Osteocyte (in vitro differentiated cells): Measurements from ENCODE around the gene CACNG4. TPM values are rescaled to one million over a fixed set of nuclear protein-coding genes. Genes with fewer than 3 reads are reported as not detected.

Source experiments
- DNase-seq: peaks from one replicate; pipeline ENCODE4 v3.0.0; 2021; ENCODE audit warnings: mixed read lengths; ENCODE audit not compliant: unreplicated experiment; ENCODE audit errors: extremely low spot score
- H3K27ac Mint-ChIP-seq: one replicate; pipeline ENCODE4 v1.8.0; 2021; ENCODE audit warnings: mild to moderate bottlenecking, mixed read lengths; ENCODE audit not compliant: unreplicated experiment
- H3K27me3 Mint-ChIP-seq: one replicate; pipeline ENCODE4 v1.8.0; 2021; ENCODE audit warnings: mixed read lengths; ENCODE audit not compliant: unreplicated experiment
- H3K36me3 Mint-ChIP-seq: one replicate; pipeline ENCODE4 v1.8.0; 2021; ENCODE audit warnings: mixed read lengths; ENCODE audit not compliant: unreplicated experiment
- H3K4me1 Mint-ChIP-seq: one replicate; pipeline ENCODE4 v1.8.0; 2021; ENCODE audit warnings: mixed read lengths; ENCODE audit not compliant: unreplicated experiment
- H3K4me3 Mint-ChIP-seq: one replicate; pipeline ENCODE4 v1.8.0; 2021; ENCODE audit warnings: mild to moderate bottlenecking, moderate library complexity, mixed read lengths; ENCODE audit not compliant: unreplicated experiment
- H3K9me3 Mint-ChIP-seq: one replicate; pipeline ENCODE4 v1.8.0; 2021; ENCODE audit warnings: mixed read lengths; ENCODE audit not compliant: unreplicated experiment
- total RNA-seq: library from RNA; stranded (reverse); gene quantifications from 2 replicates; pipeline ENCODE4 v1.2.1, GENCODE V29; 2021
- TF ChIP-seq, protein P1 (sequence below): fragments of 200-600 bp; sonication (generic); IDR thresholded peaks from 2 replicates; pipeline ENCODE4 v1.5.0; 2021; ENCODE audit warnings: antibody characterized with exemption, mild to moderate bottlenecking, moderate library complexity

Gene CACNG4
- total RNA-seq, 1 donor from 2014 or later, result 5.6 TPM

DNA sequence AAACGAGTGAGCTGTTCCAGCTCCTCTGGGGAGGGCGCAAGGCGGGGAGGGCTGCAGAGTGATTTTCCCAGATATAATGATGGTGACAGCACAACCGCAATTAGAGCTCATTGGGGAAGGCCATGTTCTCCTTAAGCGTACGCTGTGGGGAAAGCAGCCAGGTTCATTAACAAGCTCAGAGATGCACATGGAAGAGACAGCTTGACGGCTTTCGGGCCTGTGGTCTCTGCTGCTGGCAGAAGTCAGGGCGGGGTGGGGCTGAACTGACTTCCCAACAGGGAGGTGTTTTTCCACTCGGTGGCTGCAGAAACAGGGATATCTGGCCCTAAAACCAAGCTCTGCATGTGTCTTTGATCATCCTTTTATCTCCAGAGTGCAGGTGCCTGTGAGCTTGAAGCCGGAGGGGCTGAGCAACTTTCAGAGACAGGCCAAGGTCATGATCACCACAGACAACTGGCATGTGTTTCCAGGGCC, 55.8 kb downstream of the CACNG4 start:
- no peak overlapping the region for H3K4me3 Mint-ChIP-seq
- DNase-seq, result no peak

DNA sequence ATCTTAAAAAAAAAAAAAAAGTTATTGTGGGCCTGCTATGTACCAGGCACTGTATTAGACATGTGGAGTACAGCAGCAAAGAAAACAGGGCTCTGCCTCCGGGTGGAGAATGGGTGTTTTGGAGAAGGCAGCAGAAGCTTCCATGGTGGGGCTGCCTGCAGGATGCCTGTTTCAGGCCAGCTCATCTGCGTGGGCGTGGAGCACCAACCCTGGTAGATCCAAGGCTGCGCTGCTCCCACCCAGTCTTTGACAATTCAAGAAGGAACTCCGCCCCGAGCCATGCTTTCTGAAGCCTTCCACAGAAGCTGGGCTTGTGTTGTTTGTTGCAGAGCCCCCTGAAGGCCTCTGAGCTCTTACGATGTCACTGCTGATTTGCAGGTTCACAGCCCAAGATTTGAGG, 56.7 kb downstream of the CACNG4 start:
- Mint-ChIP-seq H3K9me3 (no peaks in the 10 kb centered on the region), H3K4me1 (peaks cover 7% of the 10 kb centered on the region), H3K27me3 (no peaks in the 10 kb centered on the region), H3K36me3 (no peaks in the 10 kb centered on the region), H3K4me3 (no peak overlapping the region), H3K27ac (no peak overlapping the region)
- TF ChIP-seq, protein P1, sequence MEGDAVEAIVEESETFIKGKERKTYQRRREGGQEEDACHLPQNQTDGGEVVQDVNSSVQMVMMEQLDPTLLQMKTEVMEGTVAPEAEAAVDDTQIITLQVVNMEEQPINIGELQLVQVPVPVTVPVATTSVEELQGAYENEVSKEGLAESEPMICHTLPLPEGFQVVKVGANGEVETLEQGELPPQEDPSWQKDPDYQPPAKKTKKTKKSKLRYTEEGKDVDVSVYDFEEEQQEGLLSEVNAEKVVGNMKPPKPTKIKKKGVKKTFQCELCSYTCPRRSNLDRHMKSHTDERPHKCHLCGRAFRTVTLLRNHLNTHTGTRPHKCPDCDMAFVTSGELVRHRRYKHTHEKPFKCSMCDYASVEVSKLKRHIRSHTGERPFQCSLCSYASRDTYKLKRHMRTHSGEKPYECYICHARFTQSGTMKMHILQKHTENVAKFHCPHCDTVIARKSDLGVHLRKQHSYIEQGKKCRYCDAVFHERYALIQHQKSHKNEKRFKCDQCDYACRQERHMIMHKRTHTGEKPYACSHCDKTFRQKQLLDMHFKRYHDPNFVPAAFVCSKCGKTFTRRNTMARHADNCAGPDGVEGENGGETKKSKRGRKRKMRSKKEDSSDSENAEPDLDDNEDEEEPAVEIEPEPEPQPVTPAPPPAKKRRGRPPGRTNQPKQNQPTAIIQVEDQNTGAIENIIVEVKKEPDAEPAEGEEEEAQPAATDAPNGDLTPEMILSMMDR, result no peak
- DNase-seq, result no peak

More for the DNA sequence above, 55.8 kb downstream of the CACNG4 start:
- H3K27ac Mint-ChIP-seq, result no peak overlapping the region
- H3K9me3 Mint-ChIP-seq, result no peaks in the 10 kb centered on the region
- TF ChIP-seq, protein P1, result no peak
- peaks cover 7% of the 10 kb centered on the region for H3K4me1 Mint-ChIP-seq
- H3K27me3 Mint-ChIP-seq, result no peaks in the 10 kb centered on the region
- no peaks in the 10 kb centered on the region for H3K36me3 Mint-ChIP-seq

DNA sequence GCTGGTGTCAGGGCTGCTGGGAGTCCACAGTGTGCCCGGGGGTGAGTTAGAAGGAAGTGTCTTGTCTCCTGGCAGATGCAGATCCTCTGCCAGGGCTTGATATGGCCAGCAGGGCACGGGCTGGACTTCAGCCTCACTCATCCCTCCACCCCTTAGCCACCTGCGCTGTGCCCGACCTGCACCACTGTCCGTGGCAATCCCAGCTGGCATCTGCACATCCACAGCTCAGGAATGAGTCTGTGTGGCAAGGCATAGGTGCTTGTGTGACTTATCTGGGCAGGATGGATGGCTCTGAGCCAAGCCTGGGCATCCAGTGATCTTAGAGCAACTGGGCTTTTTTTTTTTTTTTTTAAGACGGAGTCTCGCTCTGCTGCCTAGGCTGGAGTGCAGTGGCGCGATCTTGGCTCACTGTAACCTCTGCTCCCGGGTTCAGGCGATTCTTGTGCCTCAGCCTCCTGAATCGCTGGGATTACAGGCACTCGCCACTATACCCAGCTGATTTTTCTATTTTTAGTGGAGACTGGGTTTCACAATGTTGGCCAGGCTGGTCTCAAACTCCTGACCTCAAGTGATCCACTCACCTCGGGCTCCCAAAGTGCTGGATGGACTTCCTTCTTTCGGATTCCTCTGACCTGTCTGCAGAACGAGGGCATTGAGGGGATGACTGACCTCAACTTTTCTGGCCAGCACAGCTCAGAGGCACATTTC, 57.4 kb downstream of the CACNG4 start:
- TF ChIP-seq, protein P1, result no peak
- DNase-seq, result no peak
- Mint-ChIP-seq H3K27me3 (no peaks in the 10 kb centered on the region), H3K9me3 (no peaks in the 10 kb centered on the region), H3K36me3 (no peaks in the 10 kb centered on the region), H3K4me3 (no peak overlapping the region), H3K27ac (no peak overlapping the region), H3K4me1 (peaks cover 7% of the 10 kb centered on the region)

DNA sequence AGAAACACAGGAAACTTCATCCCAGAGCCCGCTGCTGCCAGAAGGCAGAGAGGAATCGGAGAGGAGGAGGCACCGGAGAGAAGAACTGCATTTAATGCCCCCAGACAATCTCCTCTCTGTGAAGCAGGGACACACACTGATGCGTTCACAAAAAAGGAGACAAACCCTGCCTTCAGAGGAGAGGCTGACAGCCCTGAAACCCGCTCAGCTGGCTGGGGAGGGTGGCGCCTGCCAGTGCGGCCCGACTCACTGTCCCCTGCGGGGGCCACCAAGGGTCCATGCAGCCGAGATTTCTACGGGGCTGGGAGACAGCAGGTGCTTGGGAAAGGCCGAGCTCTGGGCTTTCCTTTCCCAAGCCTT, 57.9 kb downstream of the CACNG4 start:
- Mint-ChIP-seq H3K27ac (no peak overlapping the region), H3K9me3 (no peaks in the 10 kb centered on the region), H3K4me3 (no peak overlapping the region), H3K27me3 (no peaks in the 10 kb centered on the region), H3K36me3 (no peaks in the 10 kb centered on the region), H3K4me1 (peaks cover 7% of the 10 kb centered on the region)
- no peak for DNase-seq
- TF ChIP-seq, protein P1, result no peak

DNA sequence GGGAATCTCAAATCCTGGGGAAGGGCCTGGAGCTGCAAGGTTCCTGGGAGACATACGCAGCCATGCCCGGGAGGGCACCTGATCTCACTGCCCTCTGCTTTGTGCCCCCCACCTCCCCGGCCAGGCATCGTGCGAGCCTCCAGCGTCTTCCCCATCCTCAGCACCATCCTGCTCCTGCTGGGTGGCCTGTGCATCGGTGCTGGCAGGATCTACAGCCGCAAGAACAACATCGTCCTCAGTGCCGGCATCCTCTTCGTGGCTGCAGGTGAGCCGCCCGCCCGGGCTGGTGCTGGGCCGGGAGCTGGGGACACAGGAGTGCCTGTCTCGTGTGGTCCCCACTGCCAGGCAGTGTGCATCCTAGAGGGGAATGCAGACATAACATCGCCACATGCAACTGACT, 60.2 kb downstream of the CACNG4 start:
- TF ChIP-seq, protein P1, result no peak
- H3K27ac Mint-ChIP-seq, result no peak overlapping the region
- H3K4me1 Mint-ChIP-seq, result no peaks in the 10 kb centered on the region
- H3K36me3 Mint-ChIP-seq, result no peaks in the 10 kb centered on the region
- no peaks in the 10 kb centered on the region for H3K27me3 Mint-ChIP-seq
- H3K4me3 Mint-ChIP-seq, result no peak overlapping the region
- no peaks in the 10 kb centered on the region for H3K9me3 Mint-ChIP-seq
- DNase-seq, result no peak
